K562 (cell line): ENCODE results near the gene ARNT2. TPM values are rescaled to one million over a fixed set of nuclear protein-coding genes. Genes with fewer than 3 reads are reported as not detected.

Source experiments
- ATAC-seq: fragments of 200-7000 bp; cut with Tn5 transposase; 3 replicates; pipeline ENCODE4 v1.9.1; 2020; ENCODE audit warnings: moderate library complexity
- BruUV-seq: library from RNA; stranded (reverse); fragments of 400-500 nt; replicated peaks from 2 replicates; lab custom pipeline; 2021; lab: Mats Ljungman, UMichigan
- CTCF ChIA-PET: fragments of 300-600 bp; formaldehyde crosslinking; extraction: SDS; loops from one replicate; lab custom pipeline; 2021; ENCODE audit warnings: low intra/inter-chr PET ratio; lab: Yijun Ruan, JAX
- POLR2A ChIA-PET: fragments of 300-600, 350-650 bp; sonication (Branson Sonifier 250); formaldehyde crosslinking; extraction: SDS; loops from one replicate; lab custom pipeline; 2021; ENCODE audit warnings: antibody characterized with exemption, inconsistent platforms; lab: Yijun Ruan, JAX
- DNase-seq, 4 experiments: peaks; one replicate each; pipeline versions ENCODE4 v3.0.0 to v3.0.0-alpha.2; 2011 to 2018; ENCODE audit warnings: low spot score in 3 of 4, mixed read lengths in 3 of 4; ENCODE audit errors: extremely low read depth in 1 of 4
- FAIRE-seq: peaks from 2 replicates; lab custom pipeline; 2011; peaks lifted over from hg19 to GRCh38; lab: Jason Lieb, UNC
- H2AFZ ChIP-seq: 2 replicates; pipeline ENCODE4 v1.6.0; 2011; ENCODE audit warnings: low read depth, low read length, control low read depth, inconsistent platforms
- H3K27ac ChIP-seq: fragments of 200-600 bp; 3 replicates; pipeline ENCODE4 v1.8.0; 2011; ENCODE audit warnings: low read depth, mild to moderate bottlenecking, control low read depth, inconsistent platforms, low read length, moderate library complexity, mixed read lengths; ENCODE audit errors: extremely low read depth
- H3K27me3 ChIP-seq, 2 experiments: fragments of 300-600 bp in 1 of 2; 2 replicates in 1 of 2; 3 replicates in 1 of 2; pipeline versions ENCODE4 v1.6.0 to v1.8.0; 2011; ENCODE audit warnings: inconsistent platforms in 2 of 2, low read length in 2 of 2, mild to moderate bottlenecking in 1 of 2, mixed read lengths in 1 of 2, moderate library complexity in 1 of 2; ENCODE audit not compliant: control insufficient read depth in 2 of 2, insufficient read depth in 2 of 2
- H3K36me3 ChIP-seq: fragments of 300-600 bp; 3 replicates; pipeline ENCODE4 v1.8.0; 2011; ENCODE audit warnings: mild to moderate bottlenecking, low read length, inconsistent platforms; ENCODE audit not compliant: control insufficient read depth, insufficient read depth
- H3K4me1 ChIP-seq, 2 experiments: fragments of 200-600 bp in 1 of 2; replicated peaks in 1 of 2; 2 replicates in 1 of 2; 3 replicates in 1 of 2; pipeline versions ENCODE4 v1.5.1 to v1.8.0; 2011; ENCODE audit warnings: inconsistent platforms in 2 of 2, low read length in 2 of 2, mild to moderate bottlenecking in 1 of 2, mixed read lengths in 1 of 2, moderate library complexity in 1 of 2; ENCODE audit not compliant: control insufficient read depth in 2 of 2, insufficient read depth in 2 of 2
- H3K4me2 ChIP-seq: 2 replicates; pipeline ENCODE4 v1.6.1; 2011; ENCODE audit warnings: low read length, control low read depth, inconsistent platforms, mixed read lengths; ENCODE audit not compliant: insufficient read depth
- H3K4me3 ChIP-seq: fragments of 200-600 bp; sonication (generic), shearing (Covaris generic); 2 replicates; pipeline ENCODE4 v1.5.1; 2016; ENCODE audit warnings: control low read depth, inconsistent platforms
- H3K79me2 ChIP-seq: fragments of 200-600 bp; 3 replicates; pipeline ENCODE4 v1.8.0; 2011; ENCODE audit warnings: low read length, inconsistent platforms; ENCODE audit not compliant: control insufficient read depth, insufficient read depth
- H3K9ac ChIP-seq, 2 experiments: 2 replicates each; pipeline versions ENCODE4 v1.6.0 to v1.6.1; 2011; ENCODE audit warnings: low read depth in 2 of 2, low read length in 2 of 2, control low read depth in 1 of 2, inconsistent platforms in 1 of 2, mild to moderate bottlenecking in 1 of 2, mixed read lengths in 1 of 2; ENCODE audit not compliant: insufficient read depth in 1 of 2
- H3K9me1 ChIP-seq: one replicate; pipeline ENCODE4 v1.6.0; 2011; ENCODE audit warnings: inconsistent platforms, mild to moderate bottlenecking, low read length, moderate library complexity; ENCODE audit not compliant: control insufficient read depth, insufficient read depth
- H3K9me3 ChIP-seq: replicated peaks from 2 replicates; pipeline ENCODE4 v1.5.1; 2011; ENCODE audit warnings: low read depth, low read length, inconsistent platforms; ENCODE audit not compliant: control insufficient read depth, insufficient read depth
- H4K20me1 ChIP-seq: replicated peaks from 2 replicates; pipeline ENCODE4 v1.6.1; 2011; ENCODE audit warnings: low read length, inconsistent platforms, mixed read lengths; ENCODE audit not compliant: control insufficient read depth, insufficient read depth
- BHLHE40 ChIP-seq: IDR thresholded peaks from 2 replicates; pipeline ENCODE4 v1.6.1; 2011; ENCODE audit warnings: low read length, improper control_type of control experiment
- E2F6 ChIP-seq, 2 experiments: IDR thresholded peaks; 2 replicates each; pipeline ENCODE4 v1.6.1; 2011; ENCODE audit warnings: borderline replicate concordance in 1 of 2, control low read depth in 1 of 2, low read depth in 1 of 2, low read length in 1 of 2, mild to moderate bottlenecking in 1 of 2, mixed read lengths in 1 of 2, moderate library complexity in 1 of 2; ENCODE audit not compliant: insufficient read depth in 1 of 2, insufficient read length in 1 of 2, poor library complexity in 1 of 2, severe bottlenecking in 1 of 2; ENCODE audit errors: extremely low read depth in 1 of 2
- HCFC1 ChIP-seq: IDR thresholded peaks from 2 replicates; pipeline ENCODE4 v1.6.1; 2012; ENCODE audit warnings: low read depth, low read length, improper control_type of control experiment
- HNRNPL ChIP-seq: fragments of 200-400 bp; formaldehyde crosslinking; IDR thresholded peaks from 2 replicates; pipeline ENCODE4 v1.6.1; 2017; ENCODE audit warnings: low read depth, mild to moderate bottlenecking, low read length
- MCM3 ChIP-seq: fragments of 450-650 bp; IDR thresholded peaks from 2 replicates; pipeline ENCODE4 v1.6.1; 2016
- SMAD2 ChIP-seq: fragments of 150-350 bp; IDR thresholded peaks from 2 replicates; pipeline ENCODE4 v1.6.1; 2014; ENCODE audit warnings: low read depth, mild to moderate bottlenecking, low read length
- ZNF23 ChIP-seq: fragments of 250-450 bp; sonication (Bioruptor Pico); IDR thresholded peaks from 2 replicates; pipeline ENCODE4 v1.4.0; 2020; ENCODE audit warnings: mild to moderate bottlenecking
- WGBS: fragments of 100-300 bp; shearing (Covaris generic); methylation state at CpG from one replicate; pipeline ENCODE4 v1.1.6; 2016; ENCODE audit warnings: low coverage, mixed read lengths; ENCODE audit not compliant: insufficient coverage; ENCODE audit errors: missing lambda C conversion rate; 5-methylcytosine and 5-hydroxymethylcytosine counted together
- in situ Hi-C: fragments of 300-500 bp; cut with MboI; formaldehyde crosslinking; loops from 4 replicates; pipeline ENCODE4 v1.15.0; 2018; ENCODE audit warnings: inconsistent platforms, mixed read lengths
- intact Hi-C: fragments of 100-400 bp; cut with micrococcal nuclease; formaldehyde crosslinking; loops from 2 replicates; pipeline ENCODE4 v1.14.2; 2022
- polyA plus RNA-seq, 8 experiments: library from polyadenylated mRNA; depleted of rRNA in 4 of 8; stranded (reverse) in 5 of 8; unstranded in 3 of 8; fragments of >200 nt; fragmentation: Nextera tagmentation in 2 of 8; fragmentation: Illumina TruSeq in 1 of 8; extraction: Ambion mirVana in 2 of 8; extraction: Trizol in 1 of 8; gene quantifications; 2 replicates each; pipeline versions ENCODE4 v1.2.1 to v1.2.3, GENCODE V29; 2011 to 2014; ENCODE audit warnings: inconsistent platforms in 1 of 8, missing spikeins in 1 of 8
- total RNA-seq, 7 experiments: library from RNA; depleted of rRNA in 6 of 7; stranded (reverse); fragments of >200 nt in 6 of 7; fragmentation: Illumina TruSeq in 2 of 7; extraction: Trizol in 2 of 7; gene quantifications; 2 replicates each; pipeline versions ENCODE4 v1.2.1 to v1.2.3, GENCODE V29; 2011 to 2021; ENCODE audit warnings: low replicate concordance in 1 of 7

ARNT2 gene
- total and polyA plus RNA-seq, 9 of the 15 experiments (the other 6 are each of a cell fraction or from before 2014, with no cell fraction given): 0.01 TPM; not detected in 8

- Histone ChIP-seq H3K4me2 (no peak overlapping the region), H2AFZ (no peak overlapping the region), H3K27me3 (peaks cover 8 to 24% of the 10 kb centered on the region in 2 experiments; a peak in 3 of 5 replicates), H3K4me1 (no peaks in the 10 kb centered on the region), H3K9me3 (no peaks in the 10 kb centered on the region), H3K9me1 (no peaks in the 10 kb centered on the region), H3K79me2 (no peaks in the 10 kb centered on the region), H3K36me3 (no peaks in the 10 kb centered on the region), H3K27ac (no peak overlapping the region), H3K4me3 (no peak overlapping the region), H3K9ac (no peak overlapping the region), H4K20me1 (no peaks in the 10 kb centered on the region)
- POLR2A ChIA-PET: no interaction called here
- CTCF ChIA-PET: no interaction called here
- FAIRE-seq (no peak), DNase-seq (no peak), ATAC-seq (no peak)
- TF ChIP-seq SMAD2 (no peak), MCM3 (no peak), E2F6 (IDR thresholded peaks at IDR 0.05; ENCODE audit: borderline replicate concordance in 1 of 2, extremely low read depth in 1 of 2, insufficient read depth in 1 of 2, insufficient read length in 1 of 2, low read depth in 1 of 2, low read length in 1 of 2, poor library complexity in 1 of 2, severe bottlenecking in 1 of 2) (no peak), HCFC1 (no peak), ZNF23 (CRISPR knock-in tag) (no peak), BHLHE40 (no peak), HNRNPL (no peak)
- intact Hi-C loops (no loop called here), in situ Hi-C loops (no loop called here)
- 0% methylated on average over 4 of the region's 4 CpGs for WGBS
- BruUV-seq: no TSS peak
Measured at GRCh38 chr15:80609091-80609490, 204.9 kb downstream of the ARNT2 start.
